SIG-M5 treated with dmso at 0.1 percent for 504 hours (cell line): ENCODE results near the gene RPS17.
"Not testable (repeated sequence)": the region's sequence is repeated elsewhere in the genome, so short reads cannot be mapped to it uniquely, and the experiment has no call there.

ENCODE experiments used
- DNase-seq: peaks from one replicate; lab custom pipeline; 2025; ENCODE audit not compliant: unreplicated experiment; lab: John Stamatoyannopoulos, UW

The RPS17 gene

DNA sequence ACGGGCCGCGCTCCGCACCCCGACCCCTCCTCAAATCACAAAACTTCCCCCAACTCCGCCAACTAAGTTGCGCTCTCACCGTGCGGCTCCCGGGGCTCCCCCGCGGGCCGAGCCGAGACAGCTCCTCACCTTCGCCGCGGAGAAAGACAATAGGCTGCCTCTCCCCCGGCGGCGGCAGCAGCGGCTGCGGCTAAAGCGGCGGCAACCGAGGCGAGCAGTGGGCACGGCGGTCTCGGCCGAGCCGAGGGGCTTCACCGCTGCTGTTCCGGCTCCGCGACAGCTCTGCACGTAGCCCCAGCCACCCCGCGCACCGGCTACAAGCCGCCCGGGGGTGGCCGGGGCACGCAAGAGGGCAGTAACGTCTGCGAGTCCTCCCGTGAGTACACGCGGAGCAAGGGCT, 26.7 kb downstream of the RPS17 start:
- DNase-seq, result not testable (repeated sequence)

DNA sequence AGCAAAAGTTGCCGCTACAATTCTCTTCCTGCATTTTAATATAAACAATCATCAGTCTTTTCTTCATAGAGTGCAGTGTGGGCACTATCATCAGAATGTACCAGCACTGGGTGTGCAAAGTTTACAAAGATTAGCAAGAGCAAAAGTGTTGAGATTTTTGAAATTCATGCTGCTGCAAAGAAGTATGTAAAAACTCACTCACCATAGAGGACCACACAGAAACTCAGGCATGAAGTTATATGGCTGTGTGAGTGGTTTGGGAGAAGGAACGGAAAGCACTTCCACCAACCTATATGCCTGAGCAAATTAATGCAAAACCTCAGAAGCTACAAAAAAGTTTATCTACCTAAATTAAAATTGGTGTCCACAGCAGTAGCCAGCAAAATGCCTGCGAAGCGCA, 32.6 kb downstream of the RPS17 start:
- not testable (repeated sequence) for DNase-seq

DNA sequence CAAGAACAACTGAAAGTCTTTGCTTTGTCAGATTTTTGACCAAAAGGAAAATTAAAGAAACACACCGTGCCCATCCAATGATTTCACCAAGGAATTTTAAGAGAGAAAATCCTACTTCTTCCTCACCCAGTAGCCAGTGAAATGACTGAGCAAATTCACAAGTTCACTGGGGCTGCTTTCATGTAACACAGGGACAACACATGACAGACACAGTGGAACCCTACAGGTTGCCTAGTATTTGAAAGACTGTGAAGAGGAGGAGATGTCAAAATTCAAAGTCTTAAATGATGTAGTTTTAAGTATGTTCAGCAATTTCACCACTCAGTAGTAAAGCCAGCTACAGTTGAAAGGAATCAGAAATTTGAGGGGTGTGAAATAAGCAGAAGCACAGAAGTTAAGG, 33.2 kb downstream of the RPS17 start:
- not testable (repeated sequence) for DNase-seq

DNA sequence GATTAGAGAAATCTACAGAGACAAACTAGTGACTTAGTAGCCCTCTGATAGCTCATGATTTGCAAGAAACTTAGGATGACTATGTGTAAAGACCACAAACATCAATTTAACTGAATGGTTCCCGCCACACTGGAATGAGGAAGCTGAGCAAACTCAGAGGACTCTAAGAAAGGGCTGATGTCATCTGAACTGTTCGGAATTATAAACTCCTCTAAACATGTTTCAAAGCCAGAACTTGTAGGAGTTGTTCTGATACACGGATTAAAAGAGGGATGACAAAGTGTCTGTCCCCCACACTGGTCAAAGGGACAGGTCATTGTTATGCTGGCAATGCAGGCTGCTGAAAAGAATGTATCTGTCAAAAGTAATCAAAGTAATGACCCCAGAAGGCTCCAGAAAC, 34.4 kb downstream of the RPS17 start:
- DNase-seq, result not testable (repeated sequence)

DNA sequence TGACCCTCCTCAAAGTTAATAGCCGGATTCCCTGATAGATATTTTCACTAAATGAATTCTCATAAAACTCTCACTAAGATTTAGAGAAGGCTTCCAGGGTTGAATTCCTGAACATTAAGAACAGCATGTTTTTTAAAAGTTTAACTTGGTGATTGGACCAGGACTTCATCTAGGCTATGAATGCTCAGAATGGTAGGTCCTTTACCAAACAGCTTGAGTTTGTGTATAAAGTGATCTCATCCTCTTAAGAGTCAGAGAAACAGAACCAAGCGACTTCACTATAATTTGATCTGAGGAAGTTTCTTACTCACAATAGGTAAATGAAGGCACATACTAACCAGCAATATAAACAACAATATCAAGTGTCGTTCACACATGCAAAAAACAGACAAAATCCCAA, 36.2 kb downstream of the RPS17 start:
- not testable (repeated sequence) for DNase-seq

DNA sequence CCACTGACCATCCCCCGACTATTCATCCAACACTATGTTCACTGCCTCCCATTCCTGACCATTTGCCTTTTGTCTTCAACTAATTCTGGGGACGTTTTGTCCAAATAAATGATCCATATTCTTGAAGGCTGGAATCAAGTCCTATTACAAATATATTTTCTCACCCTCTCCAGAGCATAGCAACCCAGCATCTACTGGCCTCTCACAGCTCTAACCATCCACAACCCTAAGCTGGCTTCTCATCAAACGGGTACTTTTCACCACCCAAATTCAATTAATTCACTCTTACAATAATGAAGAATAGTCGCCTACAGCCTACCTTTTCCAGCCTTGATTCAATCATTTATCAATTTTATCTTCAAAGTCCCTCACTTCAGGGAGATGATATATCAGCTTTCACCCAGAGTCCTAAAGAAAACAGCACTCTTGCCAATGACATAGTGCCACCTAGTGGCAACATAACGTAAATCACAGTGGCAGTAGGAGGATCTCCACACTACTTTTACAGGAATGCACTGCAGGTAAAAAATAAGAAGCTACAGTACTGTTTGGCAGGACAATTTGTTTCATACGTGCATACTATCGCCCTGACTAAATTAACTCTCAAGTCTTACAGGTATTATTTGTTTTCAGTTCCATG, 37.4 kb downstream of the RPS17 start:
- DNase-seq, result not testable (repeated sequence)

DNA sequence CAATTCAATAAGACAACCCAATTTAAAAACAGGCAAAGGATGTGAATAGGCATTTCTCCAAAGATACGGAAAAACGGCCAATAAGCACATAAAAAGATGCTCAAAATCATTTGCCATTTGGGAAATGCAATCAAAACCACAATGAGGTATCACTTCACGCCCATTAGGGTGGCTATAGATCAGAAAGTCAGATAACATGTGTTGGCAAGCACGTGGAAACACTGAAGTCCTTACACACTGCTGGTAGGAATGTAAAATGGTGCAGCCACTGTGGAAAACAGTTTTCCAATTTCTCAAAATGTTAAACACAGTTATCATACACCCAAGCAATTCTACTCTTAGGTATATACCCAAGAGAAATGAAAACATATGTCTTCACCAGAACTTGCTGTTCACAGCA, 39.5 kb downstream of the RPS17 start:
- DNase-seq, result not testable (repeated sequence)

DNA sequence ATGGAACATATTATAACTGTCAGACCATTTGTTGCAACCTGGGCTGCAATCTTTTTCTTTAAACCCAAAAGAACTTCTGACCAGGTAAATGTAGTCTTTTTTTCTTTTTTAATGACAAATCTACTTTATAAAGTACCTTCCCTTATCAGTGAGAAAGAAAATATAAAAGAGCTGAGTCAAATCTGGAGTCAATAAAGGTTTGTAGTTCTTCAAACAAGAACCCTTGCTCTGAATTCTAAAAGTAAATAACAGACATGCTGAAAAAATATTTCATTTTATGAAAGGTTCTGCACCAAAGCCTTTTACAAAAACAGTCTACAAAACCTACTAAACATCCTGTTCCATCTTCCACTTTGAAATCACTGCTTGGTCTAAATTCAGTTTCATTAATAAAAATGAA, 42.3 kb downstream of the RPS17 start:
- not testable (repeated sequence) for DNase-seq

DNA sequence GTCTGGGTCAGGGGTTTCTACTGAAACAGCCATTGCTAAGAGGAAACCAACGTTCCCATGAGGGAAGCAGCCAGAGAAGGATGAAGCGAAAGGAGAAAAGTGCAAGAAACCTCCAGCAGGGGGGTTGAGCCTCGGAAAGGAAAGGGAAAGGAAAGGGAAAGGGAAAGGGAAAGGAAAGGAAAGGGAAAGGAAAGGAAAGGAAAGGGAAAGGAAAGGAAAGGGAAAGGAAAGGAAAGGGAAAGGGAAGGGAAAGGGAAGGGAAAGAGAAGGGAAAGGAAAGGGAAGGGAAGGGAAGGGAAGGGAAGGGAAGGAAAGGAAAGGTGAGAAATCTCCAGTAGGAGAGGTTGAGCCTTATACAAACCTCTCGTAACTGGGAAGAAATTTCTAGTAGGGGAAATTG, 52.0 kb downstream of the RPS17 start:
- DNase-seq, result not testable (repeated sequence)

DNA sequence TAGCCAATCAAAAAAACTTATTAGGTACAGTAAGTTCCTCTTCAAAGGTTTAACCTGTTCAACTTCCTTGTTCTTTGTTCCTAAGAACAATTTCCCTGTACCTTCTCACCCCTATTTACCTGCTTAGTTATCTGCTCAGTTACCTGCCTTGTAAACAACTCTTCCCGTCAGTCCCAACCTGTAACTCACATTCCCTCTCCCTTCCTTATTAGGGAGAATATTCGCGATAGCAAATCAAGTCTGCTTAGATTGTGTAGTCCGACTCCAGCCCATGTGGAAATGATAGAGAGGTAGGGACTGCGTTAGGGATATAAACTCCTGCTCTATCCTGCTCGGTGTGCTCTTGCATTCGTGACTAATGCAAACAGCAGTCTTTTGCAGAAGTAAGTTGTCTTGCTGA, 53.2 kb downstream of the RPS17 start:
- not testable (repeated sequence) for DNase-seq
